Measurements from ENCODE around the gene MAPK12. TPM values are rescaled to one million over a fixed set of nuclear protein-coding genes. Genes with fewer than 3 reads are reported as not detected.

MAPK12 gene
- total and polyA plus RNA-seq, 10 of the 15 experiments (the other 5 are each of a cell fraction or from before 2014, with no cell fraction given): 1.1 to 38.9 (median 16.3) TPM

DNA sequence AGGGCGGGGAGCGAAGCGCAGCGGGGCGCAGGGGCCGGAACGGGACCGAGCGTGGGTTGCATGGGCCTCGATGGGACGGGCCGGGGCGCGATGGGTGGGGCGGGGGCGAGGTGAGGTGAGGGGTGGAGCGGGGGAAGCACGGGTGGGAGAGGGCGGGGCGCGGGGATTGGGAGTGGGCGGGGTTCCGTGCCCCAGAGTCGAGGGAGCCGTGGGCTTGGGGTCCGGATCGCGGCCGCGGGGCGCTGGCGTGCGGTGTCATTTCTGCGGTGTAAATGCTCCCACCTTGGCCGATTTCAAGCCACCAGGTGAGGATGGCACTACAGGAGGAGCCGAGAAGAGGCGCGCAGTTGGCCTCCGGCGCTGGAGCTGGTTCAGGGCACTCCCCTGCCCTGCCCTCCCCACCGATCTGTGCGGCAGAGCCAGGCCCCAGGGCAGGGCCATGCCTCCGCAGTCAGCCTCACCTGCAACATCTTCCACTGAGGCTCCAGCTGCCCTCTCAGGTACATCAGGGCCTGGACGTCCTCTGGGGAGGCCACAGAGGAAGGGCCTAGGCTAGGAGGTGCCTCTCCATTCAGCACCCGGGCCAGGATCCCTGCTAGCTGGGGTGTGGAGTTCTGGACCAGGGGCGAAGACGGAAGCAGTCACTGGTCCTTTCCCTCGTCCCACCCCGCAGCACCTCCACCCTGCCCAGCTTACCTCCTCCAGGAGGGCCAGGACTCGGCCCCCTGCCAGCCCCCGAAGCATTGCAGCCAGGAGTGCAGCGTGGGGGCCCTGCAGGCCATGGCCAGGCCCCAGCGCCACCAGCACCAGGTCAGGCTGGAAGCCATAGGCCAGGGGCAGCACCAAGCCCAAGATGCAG lies 16.0 kb downstream of the MAPK12 start:
- POLR2A ChIA-PET: no interaction called here
- FAIRE-seq (no peak), ATAC-seq (peak; percentile 27), DNase-seq (ENCODE audit: low read depth, low spot score) (no peak)
- Histone ChIP-seq H3K27ac (ENCODE audit: control insufficient read depth, insufficient read depth) (peak overlapping the region; percentile 71), H3K9ac (ENCODE audit: control insufficient read depth, insufficient read depth, low read length) (peak overlapping the region; percentile 90), H2AFZ (ENCODE audit: control insufficient read depth, low read depth, low read length) (peak overlapping the region; percentile 90), H3K4me1 (ENCODE audit: control insufficient read depth, insufficient read depth, low read length) (peaks cover 28% of the 10 kb centered on the region), H3K4me2 (ENCODE audit: control insufficient read depth, insufficient read depth) (peak overlapping the region; percentile 91), H4K20me1 (ENCODE audit: control insufficient read depth, insufficient read depth) (no peaks in the 10 kb centered on the region; the same call in none of the 2 replicates), H3K79me2 (ENCODE audit: control insufficient read depth, insufficient read depth, low read length) (peaks cover 59% of the 10 kb centered on the region), H3K36me3 (ENCODE audit: control insufficient read depth in 2 of 2, insufficient read depth in 2 of 2, low read length in 1 of 2) (peaks cover 6 to 14% of the 10 kb centered on the region in 2 experiments; a peak in 3 of 4 replicates), H3K27me3 (replicated peaks in 1 of 2; ENCODE audit: control insufficient read depth in 2 of 2, insufficient read depth in 2 of 2, low read length in 1 of 2) (no peaks in the 10 kb centered on the region), H3K9me3 (replicated peaks; ENCODE audit: control insufficient read depth, insufficient read depth, low read length) (no peaks in the 10 kb centered on the region), H3K4me3 (peak overlapping the region; percentile 83)
- CTCF ChIA-PET: interaction anchor here (1.2 to 1.6 kb wide), 2 partner anchors 8 to 16 kb away, joined by 3 read pairs; no protein-coding TSS in a partner anchor
- BruUV-seq (replicated peaks): no TSS peak
- RAD21 ChIA-PET (ENCODE audit: unreplicated experiment): no interaction called here
- TF ChIP-seq EGR1 (IDR thresholded peaks at IDR 0.05; ENCODE audit: borderline replicate concordance in 1 of 2, low read depth in 2 of 2, low read length in 2 of 2): peak; percentile 1 to 40; a peak in 2 of 3 replicates
- TF ChIP-seq, protein P1, sequence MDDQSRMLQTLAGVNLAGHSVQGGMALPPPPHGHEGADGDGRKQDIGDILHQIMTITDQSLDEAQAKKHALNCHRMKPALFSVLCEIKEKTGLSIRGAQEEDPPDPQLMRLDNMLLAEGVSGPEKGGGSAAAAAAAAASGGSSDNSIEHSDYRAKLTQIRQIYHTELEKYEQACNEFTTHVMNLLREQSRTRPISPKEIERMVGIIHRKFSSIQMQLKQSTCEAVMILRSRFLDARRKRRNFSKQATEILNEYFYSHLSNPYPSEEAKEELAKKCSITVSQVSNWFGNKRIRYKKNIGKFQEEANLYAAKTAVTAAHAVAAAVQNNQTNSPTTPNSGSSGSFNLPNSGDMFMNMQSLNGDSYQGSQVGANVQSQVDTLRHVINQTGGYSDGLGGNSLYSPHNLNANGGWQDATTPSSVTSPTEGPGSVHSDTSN (IDR thresholded peaks at IDR 0.05; ENCODE audit: insufficient replicate concordance, low read depth, low read length): no peak
- no peak for TF ChIP-seq FOXM1 (IDR thresholded peaks at IDR 0.05; ENCODE audit: low read depth, low read length)
- no peak for TF ChIP-seq CHD2 (IDR thresholded peaks at IDR 0.05; ENCODE audit: borderline replicate concordance, low read depth, low read length)
- TF ChIP-seq POLR2AphosphoS5 (IDR thresholded peaks at IDR 0.05; ENCODE audit: low read length): 0 out of 2 replicates have a peak, but pooled peaks have one; percentile 9
- no peak for TF ChIP-seq ESRRA (IDR thresholded peaks at IDR 0.05; ENCODE audit: low read length)
- WGBS (ENCODE audit: insufficient coverage, insufficient replicate concordance, low lambda C conversion rate, missing lambda C conversion rate): 12% methylated on average over 33 of the region's 53 CpGs
- intact Hi-C loops (cut with micrococcal nuclease; ENCODE audit: unreplicated experiment): loop anchor here (10.0 kb wide), 1 partner anchor 229 kb away; the partner anchor contains the start of gene SBF1
- in situ Hi-C loops (cut with MboI): no loop called here
- SMC1A ChIA-PET (ENCODE audit: uncharacterized antibody, unreplicated experiment): no interaction called here
